Stimulated activated CD8-positive, alpha-beta memory T cell treated with anti-CD3 and anti-CD28 coated beads, Interleukin-12 subunit alpha, Interleukin-12 subunit beta, amount 100 ng/mL, for 4 hours (primary cell): ENCODE results near the gene CIAO2A.
A peak's percentile ranks its signal among the peaks of the same experiment; 100 is the strongest.
"Not testable (repeated sequence)": the region's sequence is repeated elsewhere in the genome, so short reads cannot be mapped to it uniquely, and the experiment has no call there.

Experiments used
- DNase-seq: peaks from one replicate; pipeline ENCODE4 v3.0.0-alpha.2; 2020; ENCODE audit warnings: low read depth

Gene CIAO2A

GRCh38 chr15:64112073-64112772 lies 18.6 kb upstream of the CIAO2A start:
- DNase-seq: no peak

- DNase-seq: no peak
Observed at GRCh38 chr15:64111679-64112050, 18.0 kb upstream of the CIAO2A start.

- DNase-seq: no peak
Observed at GRCh38 chr15:64110950-64111678, 17.5 kb upstream of the CIAO2A start.

GRCh38 chr15:64110108-64110701 lies 16.6 kb upstream of the CIAO2A start:
- DNase-seq: not testable (repeated sequence)

- DNase-seq: no peak
Observed at GRCh38 chr15:64107337-64107736, 13.7 kb upstream of the CIAO2A start.

- DNase-seq: no peak
Observed at GRCh38 chr15:64105113-64105704, 11.6 kb upstream of the CIAO2A start.

- no peak for DNase-seq
Observed at GRCh38 chr15:64102497-64102896, 8.9 kb upstream of the CIAO2A start.

- DNase-seq: no peak
Observed at GRCh38 chr15:64100958-64101357, 7.3 kb upstream of the CIAO2A start.

GRCh38 chr15:64099379-64099778 lies 5.7 kb upstream of the CIAO2A start:
- DNase-seq: no peak

- no peak for DNase-seq
Observed at GRCh38 chr15:64096668-64097384, 3.2 kb upstream of the CIAO2A start.

GRCh38 chr15:64095795-64096667 lies 2.4 kb upstream of the CIAO2A start, which contains the start of gene SNX1:
Gene SNX1 (plus strand): TSS chr15:64095982. CDS start chr15:64096014, 32 bp downstream.
- DNase-seq: peak; percentile 94

GRCh38 chr15:64095431-64095794 lies 1.8 kb upstream of the CIAO2A start:
- DNase-seq: no peak

- no peak for DNase-seq
Observed at GRCh38 chr15:64092864-64093626, 593 bp downstream of the CIAO2A start.

GRCh38 chr15:64092075-64092820 lies 1.4 kb downstream of the CIAO2A start:
- no peak for DNase-seq

- no peak for DNase-seq
Observed at GRCh38 chr15:64090527-64090926, 3.1 kb downstream of the CIAO2A start.

- DNase-seq: no peak
Observed at GRCh38 chr15:64089543-64090280, 3.9 kb downstream of the CIAO2A start.

- DNase-seq: no peak
Observed at GRCh38 chr15:64082757-64083156, 10.9 kb downstream of the CIAO2A start.

- not testable (repeated sequence) for DNase-seq
Observed at GRCh38 chr15:64073496-64073895, 20.1 kb downstream of the CIAO2A start.

GRCh38 chr15:64072812-64073211 lies 20.8 kb downstream of the CIAO2A start:
- DNase-seq: no peak
